Stomach smooth muscle (tissue), 2 donors: ENCODE results near the gene AP1G2.

Experiments used
- H3K27ac ChIP-seq: one replicate; pipeline ENCODE4 v1.7.0; 2013; ENCODE audit warnings: mild to moderate bottlenecking, low read length, inconsistent platforms
- H3K27me3 ChIP-seq, 2 donors: one replicate each; pipeline ENCODE4 v1.7.0; 2013; ENCODE audit warnings: low read length in 2 of 2; ENCODE audit not compliant: insufficient read depth in 2 of 2, control insufficient read depth in 1 of 2
- H3K36me3 ChIP-seq, 2 donors: one replicate each; pipeline ENCODE4 v1.7.0; 2013; ENCODE audit warnings: low read length in 2 of 2; ENCODE audit not compliant: control insufficient read depth in 2 of 2, insufficient read depth in 2 of 2
- H3K4me1 ChIP-seq: one replicate; pipeline ENCODE4 v1.7.0; 2013; ENCODE audit warnings: low read length; ENCODE audit not compliant: control insufficient read depth, insufficient read depth
- H3K4me3 ChIP-seq, 2 donors: one replicate each; pipeline ENCODE4 v1.7.0; 2013; ENCODE audit warnings: low read length in 2 of 2
- H3K9ac ChIP-seq, 2 donors: one replicate each; pipeline ENCODE4 v1.7.0; 2013; ENCODE audit warnings: low read length in 2 of 2, mild to moderate bottlenecking in 1 of 2
- H3K9me3 ChIP-seq, 2 donors: one replicate each; pipeline ENCODE4 v1.7.0; 2013; ENCODE audit warnings: low read length in 2 of 2; ENCODE audit not compliant: control insufficient read depth in 2 of 2
- donor health status: healthy.
- donor health status: Pancreatic carcinoma.

The AP1G2 gene

GRCh38 chr14:23561873-23562821 is 5.4 kb downstream of the AP1G2 start:
- Histone ChIP-seq H3K4me1 (peaks cover 19% of the 10 kb centered on the region), H3K27ac (no peak overlapping the region), H3K36me3 (peaks cover 4 to 13% of the 10 kb centered on the region in 2 donors), H3K27me3 (no peaks in the 10 kb centered on the region), H3K4me3 (no peak overlapping the region), H3K9ac (no peak overlapping the region), H3K9me3 (no peaks in the 10 kb centered on the region)

DNA sequence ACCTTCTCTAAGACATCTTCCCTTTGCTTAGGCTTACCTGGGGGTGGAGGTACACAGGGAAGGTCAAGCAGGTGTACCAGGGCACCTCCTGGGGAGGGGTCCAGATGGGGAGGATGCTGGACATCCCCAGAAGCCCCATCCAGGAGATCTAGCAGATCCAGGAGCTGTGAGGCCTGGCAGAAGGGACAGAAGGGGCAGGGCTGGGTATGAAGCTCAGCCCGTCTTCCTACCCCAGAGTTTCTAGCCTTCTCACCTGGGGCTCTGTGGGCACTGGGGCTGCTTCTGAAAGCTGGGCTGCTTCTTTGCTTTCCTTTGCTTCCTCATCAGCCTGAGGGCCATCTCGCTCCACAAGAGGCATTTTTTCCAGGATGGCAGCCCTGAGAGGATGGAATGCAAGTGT is 6.3 kb downstream of the AP1G2 start:
- Histone ChIP-seq H3K27ac (no peak overlapping the region), H3K4me3 (no peak overlapping the region), H3K9me3 (no peaks in the 10 kb centered on the region), H3K27me3 (no peaks in the 10 kb centered on the region), H3K4me1 (peaks cover 20% of the 10 kb centered on the region), H3K36me3 (peaks cover 4 to 13% of the 10 kb centered on the region in 2 donors), H3K9ac (no peak overlapping the region)

DNA sequence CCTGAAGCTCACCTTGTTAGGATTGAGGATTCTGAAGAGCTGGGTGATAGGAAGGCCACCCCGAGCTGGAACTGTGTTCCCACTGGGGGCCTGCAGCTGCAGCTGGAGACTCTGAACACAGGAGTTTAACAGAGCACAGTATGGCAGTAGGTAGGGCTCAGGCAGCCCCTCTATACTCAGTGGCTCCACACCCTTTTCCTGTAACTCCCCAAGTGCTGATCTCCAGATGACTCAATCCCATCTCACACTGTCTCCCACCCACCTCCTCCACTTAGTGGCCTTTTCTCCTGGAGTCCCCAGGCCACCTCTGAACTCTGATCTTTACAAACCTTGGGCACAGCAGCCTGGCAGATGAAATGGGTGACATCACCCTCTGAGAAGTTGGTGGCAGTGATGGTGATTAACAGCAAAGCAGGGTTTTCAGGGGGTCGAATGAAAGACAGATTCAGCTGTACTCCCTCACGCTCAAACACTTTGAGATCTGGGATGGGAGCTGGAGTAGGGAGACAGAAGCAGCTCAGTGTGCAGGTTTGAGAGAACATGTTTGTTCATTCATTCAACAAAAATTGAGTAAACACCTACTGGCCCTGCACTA is 7.6 kb downstream of the AP1G2 start:
- Histone ChIP-seq H3K36me3 (peaks cover 4 to 13% of the 10 kb centered on the region in 2 donors), H3K4me3 (no peak overlapping the region), H3K9ac (no peak overlapping the region), H3K27ac (no peak overlapping the region), H3K27me3 (no peaks in the 10 kb centered on the region), H3K4me1 (peaks cover 24% of the 10 kb centered on the region), H3K9me3 (no peaks in the 10 kb centered on the region)

- Histone ChIP-seq H3K9ac (no peak overlapping the region), H3K4me3 (no peak overlapping the region), H3K36me3 (peaks cover 4 to 13% of the 10 kb centered on the region in 2 donors), H3K27ac (no peak overlapping the region), H3K9me3 (no peaks in the 10 kb centered on the region), H3K27me3 (no peaks in the 10 kb centered on the region), H3K4me1 (peaks cover 24% of the 10 kb centered on the region)
Measured at GRCh38 chr14:23559010-23559925, 8.3 kb downstream of the AP1G2 start.

GRCh38 chr14:23558346-23559009 is 9.1 kb downstream of the AP1G2 start:
- peaks cover 4 to 13% of the 10 kb centered on the region in 2 donors for H3K36me3 ChIP-seq
- H3K9ac ChIP-seq = no peak overlapping the region
- H3K27ac ChIP-seq = no peak overlapping the region

DNA sequence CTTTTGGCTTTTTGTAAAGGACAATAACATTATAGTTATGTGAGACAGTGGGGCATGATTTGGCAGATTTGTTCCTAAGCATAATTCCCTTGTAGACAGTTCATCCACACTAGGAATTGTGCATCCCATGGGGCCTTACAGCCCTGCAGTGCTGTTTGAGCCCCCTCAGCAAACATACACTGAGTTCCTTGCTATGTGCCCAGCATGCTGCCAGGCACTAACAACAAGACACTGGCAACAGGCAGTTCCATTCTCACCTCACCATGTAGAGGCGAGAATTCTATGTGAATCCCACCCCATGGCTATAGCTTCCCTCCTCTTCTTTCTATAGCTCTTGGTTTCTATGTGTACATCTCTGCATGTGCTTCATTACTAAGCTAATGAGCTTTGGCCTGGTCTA is 9.6 kb downstream of the AP1G2 start:
- no peak overlapping the region for H3K27ac ChIP-seq
- peaks cover 4 to 13% of the 10 kb centered on the region in 2 donors for H3K36me3 ChIP-seq
- no peak overlapping the region for H3K4me3 ChIP-seq
- H3K9me3 ChIP-seq = no peaks in the 10 kb centered on the region
- H3K27me3 ChIP-seq = no peaks in the 10 kb centered on the region
- H3K4me1 ChIP-seq = peaks cover 24% of the 10 kb centered on the region
- peak overlapping the region in 1 of 2 donors; percentile 47 for H3K9ac ChIP-seq

More at GRCh38 chr14:23558346-23559009, 9.1 kb downstream of the AP1G2 start:
- no peak overlapping the region for H3K4me3 ChIP-seq
- no peaks in the 10 kb centered on the region for H3K27me3 ChIP-seq
- H3K4me1 ChIP-seq = peaks cover 24% of the 10 kb centered on the region
- H3K9me3 ChIP-seq = no peaks in the 10 kb centered on the region

- H3K4me1 ChIP-seq = peaks cover 22% of the 10 kb centered on the region
- H3K9me3 ChIP-seq = no peaks in the 10 kb centered on the region
- peaks cover 4 to 13% of the 10 kb centered on the region in 2 donors for H3K36me3 ChIP-seq
- no peaks in the 10 kb centered on the region for H3K27me3 ChIP-seq
- no peak overlapping the region for H3K4me3 ChIP-seq
- H3K27ac ChIP-seq = no peak overlapping the region
- no peak overlapping the region for H3K9ac ChIP-seq
Measured at GRCh38 chr14:23557521-23557920, 10.1 kb downstream of the AP1G2 start.

- Histone ChIP-seq H3K27ac (peak overlapping the region; percentile 93), H3K4me3 (peak overlapping the region; percentile 84 to 95), H3K27me3 (no peaks in the 10 kb centered on the region), H3K9ac (peak overlapping the region; percentile 95 to 96), H3K4me1 (peaks cover 23% of the 10 kb centered on the region), H3K36me3 (peaks cover 4 to 13% of the 10 kb centered on the region in 2 donors), H3K9me3 (no peaks in the 10 kb centered on the region)
Measured at GRCh38 chr14:23556700-23557440, 10.7 kb downstream of the AP1G2 start.

GRCh38 chr14:23555882-23556699 is 11.5 kb downstream of the AP1G2 start, which contains the start of gene THTPA:
Gene THTPA (plus strand): TSS chr14:23556271. CDS start chr14:23556758, 487 bp downstream.
- peak within 1 kb of the TSS; percentile 93 for H3K27ac ChIP-seq

More at GRCh38 chr14:23555882-23556699, 11.5 kb downstream of the AP1G2 start, which contains the start of gene THTPA:
- H3K4me1 ChIP-seq = peaks cover 26% of the 10 kb centered on the region
- no peaks in the 10 kb centered on the region for H3K9me3 ChIP-seq
- peaks cover 4 to 13% of the 10 kb centered on the region in 2 donors for H3K36me3 ChIP-seq
- peak within 1 kb of the TSS; percentile 95 to 96 for H3K9ac ChIP-seq
- H3K4me3 ChIP-seq = peak within 1 kb of the TSS; percentile 84 to 95
- H3K27me3 ChIP-seq = no peaks in the 10 kb centered on the region
